DOHH2 (cell line): ENCODE data around the gene SPATA7.

Experiments
- H3F3A ChIP-seq: fragments of 200-600 bp; sonication (generic), shearing (Covaris generic); 2 replicates; pipeline ENCODE4 v1.6.0; 2016; ENCODE audit warnings: antibody characterized with exemption, mild to moderate bottlenecking; ENCODE audit not compliant: control insufficient read depth, insufficient read depth
- H3K27ac ChIP-seq: fragments of 200-600 bp; sonication (generic); 2 replicates; pipeline ENCODE4 v1.5.1; 2014; ENCODE audit warnings: low read depth, mild to moderate bottlenecking, low read length, moderate library complexity
- H3K27me3 ChIP-seq: fragments of 200-600 bp; sonication (generic); 2 replicates; pipeline ENCODE4 v1.6.1; 2014; ENCODE audit warnings: mild to moderate bottlenecking, low read length, mixed read lengths; ENCODE audit not compliant: control insufficient read depth
- H3K36me3 ChIP-seq: fragments of 200-600 bp; sonication (generic); 2 replicates; pipeline ENCODE4 v1.6.1; 2014; ENCODE audit warnings: mild to moderate bottlenecking, low read length, moderate library complexity, mixed read lengths; ENCODE audit not compliant: control insufficient read depth
- H3K4me1 ChIP-seq: fragments of 200-600 bp; sonication (generic); 2 replicates; pipeline ENCODE4 v1.6.1; 2014; ENCODE audit warnings: mild to moderate bottlenecking, low read length, mixed read lengths; ENCODE audit not compliant: control insufficient read depth
- H3K4me2 ChIP-seq: fragments of 200-600 bp; sonication (generic); 2 replicates; pipeline ENCODE4 v1.6.0; 2014; ENCODE audit warnings: mild to moderate bottlenecking, low read length, moderate library complexity
- H3K4me3 ChIP-seq: fragments of 200-600 bp; sonication (generic); 2 replicates; pipeline ENCODE4 v1.5.1; 2014; ENCODE audit warnings: mild to moderate bottlenecking, low read length, mixed read lengths
- H3K79me2 ChIP-seq: fragments of 200-600 bp; sonication (generic); 2 replicates; pipeline ENCODE4 v1.6.1; 2014; ENCODE audit warnings: mild to moderate bottlenecking, low read length, mixed read lengths; ENCODE audit not compliant: control insufficient read depth
- H3K9me2 ChIP-seq: fragments of 200-600 bp; sonication (generic); replicated peaks from 2 replicates; pipeline ENCODE4 v1.6.1; 2014; ENCODE audit warnings: mild to moderate bottlenecking, low read length, mixed read lengths; ENCODE audit not compliant: control insufficient read depth
- H3K9me3 ChIP-seq: fragments of 200-600 bp; sonication (generic); 2 replicates; pipeline ENCODE4 v1.6.1; 2014; ENCODE audit warnings: antibody characterized with exemption, low read length, mixed read lengths; ENCODE audit not compliant: control insufficient read depth, insufficient read depth
- H4K20me1 ChIP-seq: fragments of 200-600 bp; sonication (generic); 2 replicates; pipeline ENCODE4 v1.6.0; 2014; ENCODE audit warnings: low read depth, mild to moderate bottlenecking, antibody characterized with exemption, low read length, moderate library complexity; ENCODE audit not compliant: control insufficient read depth, insufficient read depth
- CTCF ChIP-seq: fragments of 200-600 bp; sonication (generic); IDR thresholded peaks from one replicate; pipeline ENCODE4 v1.5.1; 2014; ENCODE audit warnings: antibody characterized with exemption, mild to moderate bottlenecking, low read depth, low read length; ENCODE audit not compliant: poor library complexity, severe bottlenecking
- EZH2phosphoT487 ChIP-seq: fragments of 200-600 bp; sonication (generic); IDR thresholded peaks from 2 replicates; pipeline ENCODE4 v1.6.1; 2017; ENCODE audit warnings: borderline replicate concordance, mild to moderate bottlenecking, antibody characterized with exemption, low read length, moderate library complexity, mixed read lengths

The SPATA7 gene

GRCh38 chr14:88352698-88353097 is 32.8 kb upstream of the SPATA7 start:
- no peaks in the 10 kb centered on the region for H3K9me2 ChIP-seq
- no peak overlapping the region for H3K4me3 ChIP-seq

GRCh38 chr14:88354358-88354757 is 31.1 kb upstream of the SPATA7 start:
- H3K4me1 ChIP-seq: no peaks in the 10 kb centered on the region
- no peaks in the 10 kb centered on the region for H4K20me1 ChIP-seq
- H3K27ac ChIP-seq: no peak overlapping the region
- no peaks in the 10 kb centered on the region for H3K27me3 ChIP-seq
- no peak for TF ChIP-seq CTCF
- no peak for TF ChIP-seq EZH2phosphoT487
- no peak overlapping the region for H3K4me3 ChIP-seq
- H3F3A ChIP-seq: no peaks in the 10 kb centered on the region
- H3K4me2 ChIP-seq: no peak overlapping the region
- H3K79me2 ChIP-seq: no peaks in the 10 kb centered on the region
- H3K9me3 ChIP-seq: no peaks in the 10 kb centered on the region
- H3K36me3 ChIP-seq: no peaks in the 10 kb centered on the region
- H3K9me2 ChIP-seq: no peaks in the 10 kb centered on the region

More at GRCh38 chr14:88352698-88353097, 32.8 kb upstream of the SPATA7 start:
- no peak overlapping the region for H3K4me2 ChIP-seq
- H3K36me3 ChIP-seq: no peaks in the 10 kb centered on the region
- H3K9me3 ChIP-seq: no peaks in the 10 kb centered on the region
- no peaks in the 10 kb centered on the region for H4K20me1 ChIP-seq
- TF ChIP-seq CTCF (no peak), EZH2phosphoT487 (no peak)
- no peaks in the 10 kb centered on the region for H3K27me3 ChIP-seq
- H3K4me1 ChIP-seq: no peaks in the 10 kb centered on the region
- H3K79me2 ChIP-seq: no peaks in the 10 kb centered on the region
- H3F3A ChIP-seq: no peaks in the 10 kb centered on the region
- no peak overlapping the region for H3K27ac ChIP-seq

- Histone ChIP-seq H3K9me3 (no peaks in the 10 kb centered on the region), H3K4me3 (no peak overlapping the region), H3K4me1 (no peaks in the 10 kb centered on the region), H3K9me2 (no peaks in the 10 kb centered on the region), H3K4me2 (no peak overlapping the region), H4K20me1 (no peaks in the 10 kb centered on the region), H3K27ac (no peak overlapping the region), H3F3A (no peaks in the 10 kb centered on the region), H3K79me2 (no peaks in the 10 kb centered on the region), H3K36me3 (no peaks in the 10 kb centered on the region), H3K27me3 (no peaks in the 10 kb centered on the region)
- TF ChIP-seq CTCF: no peak
- TF ChIP-seq EZH2phosphoT487: no peak
Observed at GRCh38 chr14:88359500-88359899, 26.0 kb upstream of the SPATA7 start.

- no peaks in the 10 kb centered on the region for H3F3A ChIP-seq
- H4K20me1 ChIP-seq: no peaks in the 10 kb centered on the region
- H3K4me1 ChIP-seq: no peaks in the 10 kb centered on the region
- no peaks in the 10 kb centered on the region for H3K9me3 ChIP-seq
- H3K4me2 ChIP-seq: no peak overlapping the region
- no peak for TF ChIP-seq EZH2phosphoT487
- TF ChIP-seq CTCF: no peak
- H3K9me2 ChIP-seq: no peaks in the 10 kb centered on the region
- no peak overlapping the region for H3K27ac ChIP-seq
- H3K79me2 ChIP-seq: no peaks in the 10 kb centered on the region
- H3K36me3 ChIP-seq: no peaks in the 10 kb centered on the region
- no peak overlapping the region for H3K4me3 ChIP-seq
- H3K27me3 ChIP-seq: no peaks in the 10 kb centered on the region
Observed at GRCh38 chr14:88363644-88364043, 21.8 kb upstream of the SPATA7 start.
